SJCRH30 (cell line): ENCODE measurements around the gene ZMYM4. TPM values are rescaled to one million over a fixed set of nuclear protein-coding genes. Genes with fewer than 3 reads are reported as not detected.
"Not testable (repeated sequence)": the region's sequence is repeated elsewhere in the genome, so short reads cannot be mapped to it uniquely, and the experiment has no call there.

Experiments used
- DNase-seq, 2 experiments: peaks; one replicate each; pipeline ENCODE4 v3.0.0-alpha.2; 2015 to 2020
- H3K27ac ChIP-seq: fragments of 250-450 bp; sonication (Bioruptor Pico); 2 replicates; pipeline ENCODE4 v1.5.1; 2020; ENCODE audit warnings: mild to moderate bottlenecking, moderate library complexity
- H3K27me3 ChIP-seq: fragments of 250-450 bp; sonication (Bioruptor Pico); 2 replicates; pipeline ENCODE4 v1.5.1; 2020; ENCODE audit warnings: mild to moderate bottlenecking, moderate library complexity
- H3K36me3 ChIP-seq: fragments of 250-450 bp; sonication (Bioruptor Pico); 2 replicates; pipeline ENCODE4 v1.5.1; 2020; ENCODE audit warnings: mild to moderate bottlenecking, moderate library complexity
- H3K4me1 ChIP-seq: fragments of 250-450 bp; sonication (Bioruptor Pico); 2 replicates; pipeline ENCODE4 v1.5.1; 2020; ENCODE audit warnings: mild to moderate bottlenecking, moderate library complexity
- H3K4me3 ChIP-seq: fragments of 250-450 bp; sonication (Bioruptor Pico); 2 replicates; pipeline ENCODE4 v1.5.1; 2020; ENCODE audit warnings: mild to moderate bottlenecking, moderate library complexity
- H3K9me3 ChIP-seq: fragments of 250-450 bp; sonication (Bioruptor Pico); replicated peaks from 2 replicates; pipeline ENCODE4 v1.5.1; 2020; ENCODE audit warnings: mild to moderate bottlenecking, moderate library complexity
- total RNA-seq: library from RNA; depleted of rRNA; stranded (reverse); fragments of >200 nt; shearing (Covaris generic); gene quantifications from 2 replicates; pipeline ENCODE4 v1.2.3, GENCODE V29; 2014; rRNA removed

The ZMYM4 gene
- total RNA-seq, result 57.0 and 61.6 TPM in 2 replicates

- peaks cover 5% of the 10 kb centered on the region for H3K4me1 ChIP-seq
- peaks cover 14% of the 10 kb centered on the region for H3K36me3 ChIP-seq
- H3K27ac ChIP-seq, result peak within 1 kb of the TSS; percentile 57
- peak; percentile 99 for DNase-seq
- no peaks in the 10 kb centered on the region; the same call in 1 of the 2 replicates for H3K9me3 ChIP-seq
- no peaks in the 10 kb centered on the region for H3K27me3 ChIP-seq
- peak within 1 kb of the TSS; percentile 94 for H3K4me3 ChIP-seq
Measured at GRCh38 chr1:35268282-35269200, at the start of gene ZMYM4. TSS of gene ZMYM4 (plus strand) at chr1:35268709. CDS start at chr1:35269047, 338 bp downstream.

DNA sequence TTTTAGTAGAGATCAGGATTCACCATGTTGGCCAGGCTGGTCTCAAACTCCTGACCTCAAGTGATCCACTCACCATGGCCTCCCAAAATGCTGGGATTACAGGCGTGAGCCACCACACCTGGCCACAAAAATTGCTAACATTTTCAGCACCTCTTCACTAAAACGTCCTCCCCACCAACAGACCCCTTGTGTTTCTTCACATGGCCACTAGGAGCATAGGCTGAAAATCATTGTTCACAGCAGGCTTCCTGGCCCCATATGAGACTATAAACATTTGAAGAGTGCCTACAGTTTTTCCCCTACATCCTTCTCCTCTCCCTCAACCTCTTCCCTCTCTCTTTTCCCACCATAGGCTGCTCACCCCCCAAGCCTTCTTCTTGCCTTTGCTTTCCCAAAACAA is 47.5 kb upstream of the ZMYM4 start:
- H3K27ac ChIP-seq, result no peak overlapping the region
- no peaks in the 10 kb centered on the region for H3K36me3 ChIP-seq
- H3K4me3 ChIP-seq, result no peak overlapping the region
- H3K27me3 ChIP-seq, result no peaks in the 10 kb centered on the region
- no peaks in the 10 kb centered on the region for H3K9me3 ChIP-seq
- DNase-seq, result peak in 1 of 2 experiments; percentile 34
- H3K4me1 ChIP-seq, result no peaks in the 10 kb centered on the region

DNA sequence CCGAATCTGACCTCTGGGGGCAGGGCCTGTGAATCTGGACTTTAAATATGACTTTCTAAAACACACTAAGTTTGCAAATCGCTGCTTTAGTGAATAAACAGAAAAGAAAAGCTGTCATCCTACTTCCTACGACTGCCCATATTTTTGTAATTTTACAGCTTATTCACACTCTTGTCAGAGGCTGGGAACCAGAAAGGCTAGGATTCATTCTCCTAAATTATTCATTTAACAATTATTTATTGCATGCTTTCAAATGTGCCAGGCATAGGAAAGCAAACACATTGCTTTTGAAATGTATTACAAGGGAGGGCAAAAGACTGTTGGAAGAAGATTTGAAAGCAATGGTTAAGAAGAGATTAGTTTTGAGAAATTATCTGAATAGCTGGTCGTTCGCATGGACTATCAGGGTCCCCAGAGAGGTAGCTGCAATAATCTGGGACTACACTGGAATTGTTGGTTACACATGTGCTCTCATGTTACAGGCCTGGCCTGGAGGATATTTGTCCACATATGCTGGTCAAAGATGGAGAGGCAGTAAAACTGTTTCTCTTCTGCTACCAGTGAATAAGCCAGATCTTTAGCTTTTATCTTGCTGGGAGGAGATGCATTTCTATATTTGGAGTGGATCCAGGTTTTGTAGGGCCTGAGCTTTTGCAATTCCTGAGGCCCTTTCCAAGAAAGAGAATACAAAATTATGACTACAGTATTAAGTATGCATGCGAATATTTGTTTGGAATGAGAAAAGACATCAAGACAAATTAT is 46.0 kb upstream of the ZMYM4 start:
- Histone ChIP-seq H3K27me3 (no peaks in the 10 kb centered on the region), H3K27ac (no peak overlapping the region), H3K36me3 (no peaks in the 10 kb centered on the region), H3K4me3 (no peak overlapping the region), H3K9me3 (no peaks in the 10 kb centered on the region), H3K4me1 (no peaks in the 10 kb centered on the region)
- peak in 1 of 2 experiments; percentile 24 for DNase-seq

GRCh38 chr1:35223084-35223630 is 45.4 kb upstream of the ZMYM4 start:
- Histone ChIP-seq H3K9me3 (no peaks in the 10 kb centered on the region), H3K27ac (no peak overlapping the region), H3K36me3 (no peaks in the 10 kb centered on the region), H3K4me3 (no peak overlapping the region), H3K27me3 (no peaks in the 10 kb centered on the region), H3K4me1 (no peaks in the 10 kb centered on the region)
- no peak for DNase-seq

GRCh38 chr1:35226546-35226945 is 42.0 kb upstream of the ZMYM4 start:
- no peak overlapping the region for H3K27ac ChIP-seq
- H3K4me1 ChIP-seq, result no peaks in the 10 kb centered on the region

GRCh38 chr1:35229587-35230360 is 38.7 kb upstream of the ZMYM4 start:
- H3K4me3 ChIP-seq, result no peak overlapping the region
- H3K36me3 ChIP-seq, result no peaks in the 10 kb centered on the region
- no peaks in the 10 kb centered on the region for H3K9me3 ChIP-seq
- no peak for DNase-seq
- no peaks in the 10 kb centered on the region for H3K4me1 ChIP-seq
- H3K27ac ChIP-seq, result no peak overlapping the region
- H3K27me3 ChIP-seq, result no peaks in the 10 kb centered on the region

More at GRCh38 chr1:35226546-35226945, 42.0 kb upstream of the ZMYM4 start:
- Histone ChIP-seq H3K9me3 (no peaks in the 10 kb centered on the region), H3K36me3 (no peaks in the 10 kb centered on the region), H3K27me3 (no peaks in the 10 kb centered on the region), H3K4me3 (no peak overlapping the region)
- no peak for DNase-seq

- no peaks in the 10 kb centered on the region for H3K9me3 ChIP-seq
- H3K36me3 ChIP-seq, result no peaks in the 10 kb centered on the region
- H3K4me1 ChIP-seq, result no peaks in the 10 kb centered on the region
- no peak overlapping the region for H3K4me3 ChIP-seq
- no peak overlapping the region for H3K27ac ChIP-seq
- DNase-seq, result no peak
- no peaks in the 10 kb centered on the region; the same call in 1 of the 2 replicates for H3K27me3 ChIP-seq
Measured at GRCh38 chr1:35231287-35231686, 37.2 kb upstream of the ZMYM4 start.

DNA sequence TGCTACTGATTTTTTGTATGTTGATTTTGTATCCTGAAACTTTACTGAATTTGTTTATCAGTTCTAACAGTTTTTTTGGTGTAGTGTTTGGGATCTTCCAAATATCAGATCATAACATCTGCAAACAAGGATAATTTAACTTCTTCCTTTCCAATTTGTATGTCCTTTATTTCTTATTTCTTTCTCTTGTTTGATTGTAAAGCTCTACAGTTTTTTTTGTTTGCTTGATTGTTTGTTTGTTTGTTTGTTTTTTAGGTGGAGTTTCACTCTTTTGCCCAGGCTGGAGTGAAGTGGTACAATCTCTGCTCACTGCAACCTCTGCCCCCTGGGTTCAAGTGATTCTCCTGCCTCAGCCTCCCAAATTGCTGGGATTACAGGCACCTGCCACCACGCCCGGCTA is 31.7 kb upstream of the ZMYM4 start:
- H3K36me3 ChIP-seq, DNase-seq, H3K4me1 ChIP-seq, H3K27ac ChIP-seq, H3K4me3 ChIP-seq, H3K9me3 ChIP-seq, H3K27me3 ChIP-seq: not testable (repeated sequence)

DNA sequence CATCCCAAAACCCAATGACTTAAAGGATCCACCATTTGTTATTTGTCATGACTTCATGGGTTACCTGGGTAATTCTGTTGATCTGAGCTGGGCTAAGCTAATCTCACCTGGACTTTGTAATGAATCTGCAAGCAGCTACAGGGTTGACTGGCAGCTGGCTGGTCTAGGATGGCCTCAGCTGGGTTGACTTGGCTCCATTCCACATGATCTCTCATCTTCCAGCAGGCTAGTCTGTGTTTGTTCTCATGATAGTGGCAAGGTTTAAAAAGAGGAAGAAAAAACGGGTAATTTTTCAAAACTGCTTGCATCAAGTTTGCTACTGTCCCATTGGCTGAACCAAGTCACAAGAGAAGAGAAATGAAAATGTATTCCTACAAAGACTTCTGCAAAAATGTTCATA is 24.8 kb upstream of the ZMYM4 start:
- no peak for DNase-seq
- H3K9me3 ChIP-seq, result no peaks in the 10 kb centered on the region
- H3K4me3 ChIP-seq, result no peak overlapping the region
- no peaks in the 10 kb centered on the region for H3K27me3 ChIP-seq
- H3K27ac ChIP-seq, result no peak overlapping the region
- H3K36me3 ChIP-seq, result no peaks in the 10 kb centered on the region
- H3K4me1 ChIP-seq, result no peaks in the 10 kb centered on the region

- DNase-seq, result no peak
- no peak overlapping the region for H3K27ac ChIP-seq
Measured at GRCh38 chr1:35247256-35247655, 21.3 kb upstream of the ZMYM4 start.

GRCh38 chr1:35253941-35254340 is 14.6 kb upstream of the ZMYM4 start:
- Histone ChIP-seq H3K27me3 (no peaks in the 10 kb centered on the region), H3K4me3 (no peak overlapping the region), H3K27ac (no peak overlapping the region), H3K4me1 (no peaks in the 10 kb centered on the region), H3K9me3 (no peaks in the 10 kb centered on the region), H3K36me3 (no peaks in the 10 kb centered on the region)
- no peak for DNase-seq

More at GRCh38 chr1:35247256-35247655, 21.3 kb upstream of the ZMYM4 start:
- Histone ChIP-seq H3K27me3 (no peaks in the 10 kb centered on the region), H3K4me3 (no peak overlapping the region), H3K9me3 (no peaks in the 10 kb centered on the region), H3K36me3 (no peaks in the 10 kb centered on the region), H3K4me1 (no peaks in the 10 kb centered on the region)

- no peaks in the 10 kb centered on the region for H3K36me3 ChIP-seq
Measured at GRCh38 chr1:35255276-35255675, 13.2 kb upstream of the ZMYM4 start.

GRCh38 chr1:35259561-35259960 is 8.9 kb upstream of the ZMYM4 start:
- no peaks in the 10 kb centered on the region for H3K9me3 ChIP-seq
- DNase-seq, result no peak
- no peak overlapping the region for H3K4me3 ChIP-seq
- no peak overlapping the region for H3K27ac ChIP-seq
- no peaks in the 10 kb centered on the region for H3K36me3 ChIP-seq
- H3K27me3 ChIP-seq, result no peaks in the 10 kb centered on the region
- H3K4me1 ChIP-seq, result no peaks in the 10 kb centered on the region; the same call in 1 of the 2 replicates

More at GRCh38 chr1:35255276-35255675, 13.2 kb upstream of the ZMYM4 start:
- Histone ChIP-seq H3K27me3 (no peaks in the 10 kb centered on the region), H3K9me3 (no peaks in the 10 kb centered on the region), H3K27ac (no peak overlapping the region), H3K4me1 (no peaks in the 10 kb centered on the region), H3K4me3 (no peak overlapping the region)
- no peak for DNase-seq

GRCh38 chr1:35261412-35262120 is 6.9 kb upstream of the ZMYM4 start:
- no peak for DNase-seq
- no peaks in the 10 kb centered on the region for H3K27me3 ChIP-seq
- no peak overlapping the region for H3K4me3 ChIP-seq
- no peaks in the 10 kb centered on the region; the same call in 1 of the 2 replicates for H3K4me1 ChIP-seq
- H3K27ac ChIP-seq, result no peak overlapping the region
- H3K36me3 ChIP-seq, result no peaks in the 10 kb centered on the region
- no peaks in the 10 kb centered on the region for H3K9me3 ChIP-seq
